Measurements from ENCODE around the gene ZNF587B. TPM values are rescaled to one million over a fixed set of nuclear protein-coding genes. Genes with fewer than 3 reads are reported as not detected.
"Not testable (repeated sequence)": the region's sequence is repeated elsewhere in the genome, so short reads cannot be mapped to it uniquely, and the experiment has no call there.

The ZNF587B gene
- polyA plus RNA-seq, 4 donors = 2.7 to 21.8 (median 6.5) TPM

DNA sequence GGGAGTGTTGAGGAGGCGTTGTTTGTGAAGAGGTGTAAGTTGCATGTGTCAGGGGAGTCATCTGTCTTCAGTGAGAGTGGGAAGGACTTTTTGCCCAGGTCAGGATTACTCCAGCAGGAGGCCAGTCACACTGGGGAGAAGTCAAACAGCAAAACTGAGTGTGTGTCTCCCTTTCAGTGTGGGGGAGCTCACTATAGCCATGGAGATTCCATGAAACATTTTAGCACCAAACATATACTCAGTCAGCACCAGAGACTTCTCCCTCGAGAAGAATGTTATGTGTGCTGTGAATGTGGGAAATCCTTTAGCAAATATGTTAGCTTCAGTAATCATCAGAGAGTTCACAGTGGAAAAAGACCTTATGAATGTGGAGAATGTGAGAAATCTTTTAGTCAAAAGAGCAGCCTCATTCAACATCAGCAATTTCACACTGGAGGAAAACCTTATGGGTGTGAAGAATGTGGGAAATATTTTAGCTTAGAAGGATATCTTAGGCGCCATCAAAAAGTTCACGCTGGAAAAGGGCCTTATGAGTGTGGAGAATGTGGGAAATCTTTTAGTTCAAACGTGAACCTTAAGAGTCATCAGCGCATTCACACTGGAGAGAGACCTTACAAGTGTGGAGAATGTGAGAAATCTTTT lies 11.1 kb downstream of the ZNF587B start:
- H3K4me3 ChIP-seq (ENCODE audit: low read depth in 1 of 3, low read length in 3 of 3) = no peak overlapping the region
- DNase-seq (no peak), FAIRE-seq (no peak)
- H3K27ac ChIP-seq (ENCODE audit: low read depth in 1 of 3, low read length in 2 of 3) = no peak overlapping the region
- H3K27me3 ChIP-seq (ENCODE audit: control insufficient read depth in 3 of 3, insufficient read depth in 3 of 3, low read length in 3 of 3) = no peaks in the 10 kb centered on the region
- H3K9me3 ChIP-seq (ENCODE audit: control insufficient read depth in 2 of 2, insufficient read depth in 1 of 2, low read depth in 1 of 2, low read length in 1 of 2) = no peaks in the 10 kb centered on the region
- H3K36me3 ChIP-seq (ENCODE audit: control insufficient read depth in 3 of 3, insufficient read depth in 2 of 3, low read depth in 1 of 3, low read length in 3 of 3) = peaks cover 9 to 51% (median 17%) of the 10 kb centered on the region in 3 donors
- H3K4me1 ChIP-seq (ENCODE audit: control insufficient read depth in 3 of 3, insufficient read depth in 2 of 3, low read depth in 1 of 3, low read length in 2 of 3) = no peaks in the 10 kb centered on the region
- WGBS, 3 donors = 74 to 84% (median 83%) methylated on average over 6 of the region's 6 CpGs

- not testable (repeated sequence) for H3K27ac ChIP-seq (ENCODE audit: low read depth in 1 of 3, low read length in 2 of 3); DNase-seq; H3K27me3 ChIP-seq (ENCODE audit: control insufficient read depth in 3 of 3, insufficient read depth in 3 of 3, low read length in 3 of 3); H3K4me3 ChIP-seq (ENCODE audit: low read depth in 1 of 3, low read length in 3 of 3); H3K9me3 ChIP-seq (ENCODE audit: control insufficient read depth in 2 of 2, insufficient read depth in 1 of 2, low read depth in 1 of 2, low read length in 1 of 2); FAIRE-seq
- Histone ChIP-seq H3K4me1 (ENCODE audit: control insufficient read depth in 3 of 3, insufficient read depth in 2 of 3, low read depth in 1 of 3, low read length in 2 of 3) (peaks cover 0 to 12% (median 3%) of the 10 kb centered on the region in 3 donors), H3K36me3 (ENCODE audit: control insufficient read depth in 3 of 3, insufficient read depth in 2 of 3, low read depth in 1 of 3, low read length in 3 of 3) (peaks cover 3 to 40% (median 7%) of the 10 kb centered on the region in 3 donors)
- WGBS, 3 donors = 75 to 84% (median 79%) methylated on average over 3 of the region's 3 CpGs
Observed at GRCh38 chr19:57847164-57847563, 17.1 kb downstream of the ZNF587B start.

- not testable (repeated sequence) for FAIRE-seq; H3K27me3 ChIP-seq (ENCODE audit: control insufficient read depth in 3 of 3, insufficient read depth in 3 of 3, low read length in 3 of 3); DNase-seq; H3K9me3 ChIP-seq (ENCODE audit: control insufficient read depth in 2 of 2, insufficient read depth in 1 of 2, low read depth in 1 of 2, low read length in 1 of 2); H3K27ac ChIP-seq (ENCODE audit: low read depth in 1 of 3, low read length in 2 of 3)
- Histone ChIP-seq H3K36me3 (ENCODE audit: control insufficient read depth in 3 of 3, insufficient read depth in 2 of 3, low read depth in 1 of 3, low read length in 3 of 3) (peaks cover 2 to 42% (median 9%) of the 10 kb centered on the region in 3 donors), H3K4me3 (ENCODE audit: low read depth in 1 of 3, low read length in 3 of 3) (peak overlapping the region in 1 of 3 donors; percentile 96), H3K4me1 (ENCODE audit: control insufficient read depth in 3 of 3, insufficient read depth in 2 of 3, low read depth in 1 of 3, low read length in 2 of 3) (peaks cover 0 to 15% (median 8%) of the 10 kb centered on the region in 3 donors)
- 89 to 94% (median 91%) methylated on average over 2 of the region's 2 CpGs for WGBS, 3 donors
Observed at GRCh38 chr19:57849162-57849665, 19.1 kb downstream of the ZNF587B start.

- WGBS, 3 donors = 0% methylated on average over 42 of the region's 42 CpGs
- Histone ChIP-seq H3K4me3 (ENCODE audit: low read depth in 1 of 3, low read length in 3 of 3) (peak within 1 kb of the TSS; percentile 55 to 96 (median 95)), H3K36me3 (ENCODE audit: control insufficient read depth in 3 of 3, insufficient read depth in 2 of 3, low read depth in 1 of 3, low read length in 3 of 3) (peaks cover 2 to 42% (median 9%) of the 10 kb centered on the region in 3 donors), H3K27ac (ENCODE audit: low read depth in 1 of 3, low read length in 2 of 3) (peak within 1 kb of the TSS; percentile 85 to 96 (median 87)), H3K4me1 (ENCODE audit: control insufficient read depth in 3 of 3, insufficient read depth in 2 of 3, low read depth in 1 of 3, low read length in 2 of 3) (peaks cover 0 to 15% (median 8%) of the 10 kb centered on the region in 3 donors)
- H3K27me3 ChIP-seq (ENCODE audit: control insufficient read depth in 3 of 3, insufficient read depth in 3 of 3, low read length in 3 of 3); FAIRE-seq; H3K9me3 ChIP-seq (ENCODE audit: control insufficient read depth in 2 of 2, insufficient read depth in 1 of 2, low read depth in 1 of 2, low read length in 1 of 2): not testable (repeated sequence)
- peak; percentile 89 to 93 for DNase-seq
Observed at GRCh38 chr19:57849666-57850473, 19.8 kb downstream of the ZNF587B start, which contains the start of gene ZNF587. ZNF587 (plus strand) TSS chr19:57849859; CDS start chr19:57850039, 180 bp downstream.

GRCh38 chr19:57850553-57851017 lies 20.5 kb downstream of the ZNF587B start:
- peak overlapping the region; percentile 85 to 96 (median 87) for H3K27ac ChIP-seq (ENCODE audit: low read depth in 1 of 3, low read length in 2 of 3)
- no peak for FAIRE-seq
- peak; percentile 93 to 98 for DNase-seq
- 2 to 15% (median 10%) methylated on average over 11 of the region's 11 CpGs for WGBS, 3 donors
- H3K27me3 ChIP-seq (ENCODE audit: control insufficient read depth in 3 of 3, insufficient read depth in 3 of 3, low read length in 3 of 3) = no peaks in the 10 kb centered on the region
- H3K4me1 ChIP-seq (ENCODE audit: control insufficient read depth in 3 of 3, insufficient read depth in 2 of 3, low read depth in 1 of 3, low read length in 2 of 3) = peaks cover 0 to 15% (median 8%) of the 10 kb centered on the region in 3 donors
- peak overlapping the region; percentile 55 to 96 (median 95) for H3K4me3 ChIP-seq (ENCODE audit: low read depth in 1 of 3, low read length in 3 of 3)
- H3K36me3 ChIP-seq (ENCODE audit: control insufficient read depth in 3 of 3, insufficient read depth in 2 of 3, low read depth in 1 of 3, low read length in 3 of 3) = peaks cover 5 to 46% (median 12%) of the 10 kb centered on the region in 3 donors
- peaks cover 0 to 13% of the 10 kb centered on the region in 2 donors for H3K9me3 ChIP-seq (ENCODE audit: control insufficient read depth in 2 of 2, insufficient read depth in 1 of 2, low read depth in 1 of 2, low read length in 1 of 2)

- peak; percentile 63 to 90 for DNase-seq
- Histone ChIP-seq H3K4me1 (ENCODE audit: control insufficient read depth in 3 of 3, insufficient read depth in 2 of 3, low read depth in 1 of 3, low read length in 2 of 3) (peaks cover 0 to 15% (median 8%) of the 10 kb centered on the region in 3 donors), H3K9me3 (ENCODE audit: control insufficient read depth in 2 of 2, insufficient read depth in 1 of 2, low read depth in 1 of 2, low read length in 1 of 2) (peaks cover 0 to 13% of the 10 kb centered on the region in 2 donors), H3K4me3 (ENCODE audit: low read depth in 1 of 3, low read length in 3 of 3) (peak overlapping the region in 1 of 3 donors; percentile 48), H3K27ac (ENCODE audit: low read depth in 1 of 3, low read length in 2 of 3) (peak overlapping the region; percentile 22 to 96 (median 43)), H3K36me3 (ENCODE audit: control insufficient read depth in 3 of 3, insufficient read depth in 2 of 3, low read depth in 1 of 3, low read length in 3 of 3) (peaks cover 5 to 49% (median 19%) of the 10 kb centered on the region in 3 donors)
- not testable (repeated sequence) for FAIRE-seq; H3K27me3 ChIP-seq (ENCODE audit: control insufficient read depth in 3 of 3, insufficient read depth in 3 of 3, low read length in 3 of 3)
- WGBS, 3 donors = 40 to 64% (median 51%) methylated on average over 4 to 5 of the region's 6 CpGs
Observed at GRCh38 chr19:57851812-57852603, 21.9 kb downstream of the ZNF587B start.

GRCh38 chr19:57854117-57854516 lies 24.0 kb downstream of the ZNF587B start:
- WGBS, 3 donors = 87 to 96% (median 87%) methylated on average over 2 of the region's 2 CpGs
- FAIRE-seq = not testable (repeated sequence)
- H3K36me3 ChIP-seq (ENCODE audit: control insufficient read depth in 3 of 3, insufficient read depth in 2 of 3, low read depth in 1 of 3, low read length in 3 of 3) = peaks cover 11 to 52% (median 27%) of the 10 kb centered on the region in 3 donors

More at GRCh38 chr19:57854117-57854516, 24.0 kb downstream of the ZNF587B start:
- Histone ChIP-seq H3K9me3 (ENCODE audit: control insufficient read depth in 2 of 2, insufficient read depth in 1 of 2, low read depth in 1 of 2, low read length in 1 of 2) (peaks cover 0 to 19% of the 10 kb centered on the region in 2 donors), H3K4me1 (ENCODE audit: control insufficient read depth in 3 of 3, insufficient read depth in 2 of 3, low read depth in 1 of 3, low read length in 2 of 3) (peaks cover 0 to 15% (median 8%) of the 10 kb centered on the region in 3 donors)
- H3K4me3 ChIP-seq (ENCODE audit: low read depth in 1 of 3, low read length in 3 of 3); DNase-seq; H3K27me3 ChIP-seq (ENCODE audit: control insufficient read depth in 3 of 3, insufficient read depth in 3 of 3, low read length in 3 of 3); H3K27ac ChIP-seq (ENCODE audit: low read depth in 1 of 3, low read length in 2 of 3): not testable (repeated sequence)

All from small intestine (tissue), 7 donors.